Subcutaneous adipose tissue (tissue), 4 donors: ENCODE measurements around the gene MANEAL. TPM values are rescaled to one million over a fixed set of nuclear protein-coding genes. Genes with fewer than 3 reads are reported as not detected.

Experiments
- total RNA-seq, 4 donors: library from RNA; depleted of rRNA; stranded (reverse); fragments of >200 nt; gene quantifications; one replicate each; pipeline ENCODE4 v1.1.0, GENCODE V29; 2016
- TF ChIP-seq, protein P1 (sequence below): fragments of 450-650 bp; IDR thresholded peaks from one replicate; pipeline ENCODE4 v1.5.1; 2016; ENCODE audit warnings: low read depth, mild to moderate bottlenecking, control low read depth, antibody characterized with exemption, moderate library complexity

MANEAL gene
- total RNA-seq, 4 donors from 2014 or later, result 0.98 to 1.9 (median 1.1) TPM

DNA sequence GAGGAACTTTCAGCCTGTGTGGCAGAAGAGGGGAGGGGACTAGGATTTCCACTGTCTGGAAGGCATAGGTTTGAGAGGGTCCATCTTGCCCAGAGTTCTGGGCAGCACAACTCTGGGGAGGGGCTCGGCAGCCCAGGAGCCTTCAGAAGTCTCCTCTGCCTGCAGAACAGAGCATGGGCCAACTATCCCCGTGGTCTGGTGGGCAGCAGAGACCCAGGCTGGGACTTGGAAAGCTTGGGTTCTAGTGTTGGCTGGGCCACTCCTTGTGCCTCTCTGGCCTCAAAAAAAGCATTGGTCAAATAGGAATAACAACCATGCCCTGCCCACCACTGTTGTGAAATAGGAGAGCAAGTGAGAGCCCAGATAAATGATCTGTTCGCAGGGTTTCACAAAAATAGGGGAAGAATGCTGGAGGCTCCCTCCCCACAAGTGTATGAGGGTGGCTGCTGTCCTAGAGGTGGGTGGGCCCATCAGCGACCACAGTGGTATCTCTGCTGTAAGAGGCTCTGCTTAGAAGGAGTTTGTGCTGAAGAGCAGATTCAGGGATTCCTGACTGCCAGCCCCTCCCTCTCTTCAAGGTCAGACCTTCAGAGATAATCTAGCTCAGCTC lies 37.6 kb upstream of the MANEAL start:
- TF ChIP-seq, protein P1, sequence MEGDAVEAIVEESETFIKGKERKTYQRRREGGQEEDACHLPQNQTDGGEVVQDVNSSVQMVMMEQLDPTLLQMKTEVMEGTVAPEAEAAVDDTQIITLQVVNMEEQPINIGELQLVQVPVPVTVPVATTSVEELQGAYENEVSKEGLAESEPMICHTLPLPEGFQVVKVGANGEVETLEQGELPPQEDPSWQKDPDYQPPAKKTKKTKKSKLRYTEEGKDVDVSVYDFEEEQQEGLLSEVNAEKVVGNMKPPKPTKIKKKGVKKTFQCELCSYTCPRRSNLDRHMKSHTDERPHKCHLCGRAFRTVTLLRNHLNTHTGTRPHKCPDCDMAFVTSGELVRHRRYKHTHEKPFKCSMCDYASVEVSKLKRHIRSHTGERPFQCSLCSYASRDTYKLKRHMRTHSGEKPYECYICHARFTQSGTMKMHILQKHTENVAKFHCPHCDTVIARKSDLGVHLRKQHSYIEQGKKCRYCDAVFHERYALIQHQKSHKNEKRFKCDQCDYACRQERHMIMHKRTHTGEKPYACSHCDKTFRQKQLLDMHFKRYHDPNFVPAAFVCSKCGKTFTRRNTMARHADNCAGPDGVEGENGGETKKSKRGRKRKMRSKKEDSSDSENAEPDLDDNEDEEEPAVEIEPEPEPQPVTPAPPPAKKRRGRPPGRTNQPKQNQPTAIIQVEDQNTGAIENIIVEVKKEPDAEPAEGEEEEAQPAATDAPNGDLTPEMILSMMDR, result no peak

DNA sequence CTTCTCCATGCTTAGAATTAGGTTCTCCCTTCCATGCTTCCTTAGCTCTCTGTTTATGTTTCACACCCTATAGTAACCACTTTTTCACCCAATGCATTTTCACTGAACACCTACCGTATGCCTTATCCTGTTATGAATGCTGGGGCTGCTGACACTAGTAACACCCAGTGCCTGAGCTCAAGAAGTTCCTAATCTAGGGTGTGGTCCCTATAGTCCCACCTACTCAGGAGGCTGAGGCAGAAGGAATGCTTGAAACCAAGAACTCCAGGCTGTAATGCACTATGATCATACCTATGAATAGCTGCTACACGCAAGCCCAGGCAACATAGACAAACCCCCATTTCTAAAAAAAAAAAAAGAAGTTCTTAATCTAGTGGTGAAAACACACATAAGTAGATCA lies 34.2 kb upstream of the MANEAL start:
- TF ChIP-seq, protein P1, result no peak

DNA sequence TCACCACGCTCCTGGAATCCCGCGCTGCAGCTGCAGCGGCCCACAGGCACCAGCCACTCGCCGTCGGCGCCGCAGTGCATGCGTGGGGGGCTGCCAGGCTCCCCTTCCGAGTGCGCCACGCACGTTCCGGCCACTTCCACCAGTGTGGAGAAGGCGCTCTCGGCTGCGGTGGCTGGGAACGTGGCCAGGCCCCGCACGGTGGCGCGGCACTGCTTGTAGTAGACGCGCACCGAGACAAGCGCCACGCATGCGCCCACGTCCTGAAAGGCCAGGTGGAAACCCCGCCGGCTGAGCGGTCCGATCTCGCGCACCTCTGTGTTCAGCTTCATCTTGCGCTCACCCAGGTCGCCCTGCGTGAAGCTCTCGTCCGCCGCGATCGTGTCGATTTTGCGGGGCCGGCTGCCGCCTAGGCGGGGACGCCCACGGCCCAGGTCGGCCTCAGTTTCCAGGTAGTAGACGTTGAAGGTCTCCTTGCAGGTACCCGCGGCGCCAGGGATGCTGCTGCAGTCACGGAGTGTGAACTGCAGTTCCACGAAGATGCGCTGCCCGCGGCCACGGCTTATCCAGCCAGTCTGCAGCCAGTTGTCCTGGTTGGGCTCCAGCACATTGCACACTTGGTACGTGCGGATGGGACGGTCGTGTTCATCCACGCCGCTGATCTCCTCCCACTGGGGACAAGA lies 32.1 kb upstream of the MANEAL start:
- TF ChIP-seq, protein P1, result no peak

DNA sequence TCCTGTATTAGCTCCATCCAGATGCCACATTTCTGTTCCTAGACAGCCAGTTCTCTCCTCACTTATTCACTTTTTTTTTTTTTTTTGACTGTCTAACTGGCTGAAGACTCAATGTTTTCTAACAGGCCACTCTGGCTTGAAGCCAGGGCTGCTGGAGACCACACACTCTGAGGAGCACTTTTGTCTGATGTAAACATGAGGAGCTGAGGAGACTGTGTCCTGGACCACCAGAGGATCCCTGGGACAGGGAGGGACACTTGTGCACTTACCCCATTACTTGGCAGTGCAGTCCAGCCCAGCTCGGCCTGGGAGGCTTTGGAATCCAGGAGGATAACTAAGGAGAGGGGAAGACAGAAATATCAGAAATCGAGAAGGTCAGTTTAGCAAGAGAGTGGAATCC lies 31.1 kb upstream of the MANEAL start:
- TF ChIP-seq, protein P1, result no peak

DNA sequence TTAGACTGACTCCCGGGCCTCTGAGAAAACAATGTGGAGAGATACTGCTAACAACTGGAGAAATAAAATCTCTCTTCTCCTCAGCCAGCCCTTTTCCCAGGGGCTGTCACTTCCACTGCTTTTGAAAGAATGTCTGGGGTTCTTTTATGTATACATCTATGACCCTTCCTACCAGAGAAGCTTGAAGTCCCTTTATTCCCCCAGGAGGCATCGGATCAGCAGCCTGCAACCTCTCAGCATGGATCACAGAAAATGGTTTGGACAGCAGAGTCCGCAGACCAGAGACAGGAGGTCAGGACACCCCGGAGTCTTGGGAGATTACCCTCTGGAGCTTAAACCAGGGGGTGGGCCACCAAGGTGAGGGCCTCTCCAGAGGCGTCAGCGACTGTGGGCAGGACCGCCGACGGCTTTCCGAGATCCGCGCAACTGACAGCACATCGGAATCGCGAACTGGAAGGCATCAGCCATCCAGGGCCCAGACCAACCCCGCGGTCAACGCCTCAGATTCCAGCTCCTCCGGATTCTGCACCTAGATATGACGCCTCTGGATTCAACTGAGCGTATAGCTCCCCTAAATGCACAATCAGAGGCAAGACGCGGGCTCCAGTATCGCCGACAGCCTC lies 29.7 kb upstream of the MANEAL start:
- TF ChIP-seq, protein P1, result no peak

DNA sequence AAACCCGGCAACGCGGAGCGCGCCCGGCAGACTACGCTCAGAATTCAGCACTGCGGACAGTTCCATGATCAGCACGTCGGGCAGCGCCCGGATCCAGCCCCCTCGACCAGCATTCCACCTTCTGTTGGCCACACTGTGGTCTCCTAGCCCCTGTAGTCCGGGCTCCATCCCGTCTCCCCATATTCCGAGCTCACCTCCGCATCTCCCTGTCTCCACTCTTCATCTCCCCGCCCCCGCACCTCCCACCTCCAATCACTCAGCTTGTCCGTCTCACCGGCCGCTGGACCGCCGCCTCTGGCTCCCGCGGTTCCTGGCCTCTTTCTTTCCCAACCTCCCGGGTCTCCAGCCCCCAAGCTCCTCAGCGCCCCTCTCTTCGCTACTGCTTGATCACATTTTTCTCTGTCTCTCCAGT lies 29.2 kb upstream of the MANEAL start:
- TF ChIP-seq, protein P1, result no peak

DNA sequence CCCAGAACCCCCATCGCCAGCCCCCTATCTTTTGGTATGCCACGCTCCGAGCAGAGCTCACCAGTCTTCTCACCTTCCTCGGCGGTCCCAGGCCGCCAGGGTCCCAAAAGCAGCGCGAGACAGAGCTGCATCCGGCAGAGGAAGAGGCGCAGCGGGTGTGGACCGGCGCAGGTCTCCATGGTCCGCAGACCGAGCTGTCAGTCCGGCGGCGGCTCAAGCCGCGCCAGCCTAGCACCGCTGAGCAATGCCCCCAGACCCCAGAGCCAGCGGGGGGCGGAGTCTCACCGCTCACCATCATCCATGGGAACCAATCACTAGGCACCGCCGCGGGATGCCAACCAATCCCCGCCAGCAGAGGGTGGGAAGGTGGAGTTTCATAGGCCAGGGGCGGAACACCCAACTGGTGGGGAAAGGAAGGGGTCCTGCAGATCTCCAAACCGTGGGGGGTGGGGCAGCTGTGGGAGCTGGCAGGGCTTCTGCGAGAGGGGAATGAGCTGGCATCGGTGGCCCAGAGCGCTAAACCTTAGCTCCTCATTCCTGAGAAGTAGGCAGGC lies 28.7 kb upstream of the MANEAL start, which contains the start of gene EPHA10:
EPHA10 (minus strand) TSS at position 233 of the 554 bp plus-strand sequence; CDS start at position 179, 54 bp downstream.
- TF ChIP-seq, protein P1, result no peak
